Lower lobe of right lung (tissue), 2 donors: ENCODE data around the gene ARPIN. TPM values are rescaled to one million over a fixed set of nuclear protein-coding genes. Genes with fewer than 3 reads are reported as not detected.
"Not testable (repeated sequence)": the region's sequence is repeated elsewhere in the genome, so short reads cannot be mapped to it uniquely, and the experiment has no call there.

Experiments
- ATAC-seq, 2 donors: fragments of 200-7000 bp; cut with Tn5 transposase; one replicate each; pipeline ENCODE4 v1.9.1; 2020 to 2022; ENCODE audit warnings: mild to moderate bottlenecking in 2 of 2, moderate library complexity in 2 of 2
- DNase-seq: peaks from one replicate; pipeline ENCODE4 v3.0.0-alpha.2; 2020
- H3K27ac ChIP-seq: fragments of 200-600 bp; one replicate; pipeline ENCODE4 v1.8.0; 2022
- H3K27me3 ChIP-seq: fragments of 200-600 bp; one replicate; pipeline ENCODE4 v1.8.0; 2022; ENCODE audit warnings: low read depth
- H3K36me3 ChIP-seq: fragments of 200-600 bp; one replicate; pipeline ENCODE4 v1.8.0; 2022; ENCODE audit warnings: mild to moderate bottlenecking
- H3K4me1 ChIP-seq: fragments of 200-600 bp; one replicate; pipeline ENCODE4 v1.8.0; 2022
- H3K4me3 ChIP-seq: fragments of 200-600 bp; one replicate; pipeline ENCODE4 v1.8.0; 2022; ENCODE audit warnings: mild to moderate bottlenecking
- H3K9me3 ChIP-seq: fragments of 200-600 bp; one replicate; pipeline ENCODE4 v1.8.0; 2022
- CTCF ChIP-seq: fragments of 200-600 bp; IDR thresholded peaks from one replicate; pipeline ENCODE4 v1.8.0; 2022; ENCODE audit warnings: antibody characterized with exemption, mild to moderate bottlenecking
- intact Hi-C: fragments of 100-400 bp; cut with DNase I; formaldehyde crosslinking; loops from one replicate; pipeline ENCODE4 v1.11.0; 2022
- total RNA-seq: library from RNA; stranded (reverse); fragmentation: NEBNext Ultra II Directional; extraction: Animal tissue kit (Norgen Biotek cat#: 25700); gene quantifications from one replicate; pipeline ENCODE4 v1.2.1, GENCODE V29; 2021
- donor health status: DM: no; HTN: yes; CAD: no; lungs with severe emphysema.

ARPIN gene
- total RNA-seq, 1 donor from 2014 or later, result 30.9 TPM

GRCh38 chr15:89898146-89898545 lies 14.6 kb downstream of the ARPIN start:
- TF ChIP-seq CTCF, result no peak
- peaks cover 18% of the 10 kb centered on the region for H3K4me1 ChIP-seq
- intact Hi-C loops, result loop anchor here (10.0 kb wide), 1 partner anchor 187 kb away; no protein-coding TSS in a partner anchor

GRCh38 chr15:89893696-89894447 lies 18.9 kb downstream of the ARPIN start, which contains the start of gene AP3S2:
AP3S2 (minus strand) TSS chr15:89893994; CDS start chr15:89893949, 45 bp downstream.
- Histone ChIP-seq H3K36me3 (peaks cover 4% of the 10 kb centered on the region), H3K27ac (peak within 1 kb of the TSS; percentile 95), H3K4me3 (peak within 1 kb of the TSS; percentile 97), H3K9me3 (no peaks in the 10 kb centered on the region), H3K4me1 (peaks cover 27% of the 10 kb centered on the region), H3K27me3 (no peaks in the 10 kb centered on the region)
- TF ChIP-seq CTCF, result no peak
- DNase-seq (peak; percentile 92), ATAC-seq (peak; percentile 99)
- intact Hi-C loops, result loop anchor here (10.0 kb wide), 1 partner anchor 191 kb away; no protein-coding TSS in a partner anchor

More at GRCh38 chr15:89898146-89898545, 14.6 kb downstream of the ARPIN start:
- DNase-seq (no peak), ATAC-seq (no peak)
- H3K27me3 ChIP-seq, result no peaks in the 10 kb centered on the region
- H3K9me3 ChIP-seq, result no peaks in the 10 kb centered on the region
- H3K4me3 ChIP-seq, result no peak overlapping the region
- no peak overlapping the region for H3K27ac ChIP-seq
- H3K36me3 ChIP-seq, result peaks cover 34% of the 10 kb centered on the region

- H3K27me3 ChIP-seq, result no peaks in the 10 kb centered on the region
- no peaks in the 10 kb centered on the region for H3K9me3 ChIP-seq
- H3K36me3 ChIP-seq, result peaks cover 13% of the 10 kb centered on the region
- H3K4me1 ChIP-seq, result peaks cover 24% of the 10 kb centered on the region
- peak overlapping the region; percentile 95 for H3K27ac ChIP-seq
- no peak for TF ChIP-seq CTCF
- peak overlapping the region; percentile 97 for H3K4me3 ChIP-seq
- DNase-seq (no peak), ATAC-seq (peak in 1 of 2 donors; percentile 34)
- intact Hi-C loops, result loop anchor here (10.0 kb wide), 1 partner anchor 192 kb away; no protein-coding TSS in a partner anchor
Observed at GRCh38 chr15:89893027-89893426, 19.7 kb downstream of the ARPIN start.

- intact Hi-C loops, result no loop called here
- ATAC-seq (no peak), DNase-seq (no peak)
- Histone ChIP-seq H3K4me1 (peaks cover 13% of the 10 kb centered on the region), H3K27me3 (no peaks in the 10 kb centered on the region), H3K36me3 (peaks cover 57% of the 10 kb centered on the region), H3K4me3 (no peak overlapping the region), H3K27ac (no peak overlapping the region), H3K9me3 (no peaks in the 10 kb centered on the region)
- TF ChIP-seq CTCF, result peak; percentile 20
Observed at GRCh38 chr15:89888214-89888804, 24.4 kb downstream of the ARPIN start.

- Histone ChIP-seq H3K4me1 (no peaks in the 10 kb centered on the region), H3K9me3 (no peaks in the 10 kb centered on the region), H3K27ac (no peak overlapping the region), H3K36me3 (peaks cover 81% of the 10 kb centered on the region), H3K27me3 (no peaks in the 10 kb centered on the region), H3K4me3 (no peak overlapping the region)
- DNase-seq (no peak), ATAC-seq (no peak)
- TF ChIP-seq CTCF, result no peak
- intact Hi-C loops, result no loop called here
Observed at GRCh38 chr15:89885611-89886010, 27.1 kb downstream of the ARPIN start.

GRCh38 chr15:89885179-89885578 lies 27.6 kb downstream of the ARPIN start:
- ATAC-seq, H3K27ac ChIP-seq, DNase-seq, H3K9me3 ChIP-seq, H3K4me3 ChIP-seq, intact Hi-C loops, H3K4me1 ChIP-seq, H3K27me3 ChIP-seq: not testable (repeated sequence)
- H3K36me3 ChIP-seq, result peaks cover 81% of the 10 kb centered on the region
